C4-2B (cell line): ENCODE results near the gene CYP46A1.

ENCODE experiments used
- ZFX ChIP-seq: fragments of 450-650 bp; IDR thresholded peaks from 2 replicates; pipeline ENCODE4 v1.6.1; 2017
- TF ChIP-seq, protein P1 (sequence below): fragments of 450-650 bp; conservative IDR thresholded peaks from 2 replicates; pipeline ENCODE4 v1.5.1; 2017; ENCODE audit warnings: mild to moderate bottlenecking

GRCh38 chr14:99772371-99773283 is 88.5 kb downstream of the CYP46A1 start:
- TF ChIP-seq, protein P1, sequence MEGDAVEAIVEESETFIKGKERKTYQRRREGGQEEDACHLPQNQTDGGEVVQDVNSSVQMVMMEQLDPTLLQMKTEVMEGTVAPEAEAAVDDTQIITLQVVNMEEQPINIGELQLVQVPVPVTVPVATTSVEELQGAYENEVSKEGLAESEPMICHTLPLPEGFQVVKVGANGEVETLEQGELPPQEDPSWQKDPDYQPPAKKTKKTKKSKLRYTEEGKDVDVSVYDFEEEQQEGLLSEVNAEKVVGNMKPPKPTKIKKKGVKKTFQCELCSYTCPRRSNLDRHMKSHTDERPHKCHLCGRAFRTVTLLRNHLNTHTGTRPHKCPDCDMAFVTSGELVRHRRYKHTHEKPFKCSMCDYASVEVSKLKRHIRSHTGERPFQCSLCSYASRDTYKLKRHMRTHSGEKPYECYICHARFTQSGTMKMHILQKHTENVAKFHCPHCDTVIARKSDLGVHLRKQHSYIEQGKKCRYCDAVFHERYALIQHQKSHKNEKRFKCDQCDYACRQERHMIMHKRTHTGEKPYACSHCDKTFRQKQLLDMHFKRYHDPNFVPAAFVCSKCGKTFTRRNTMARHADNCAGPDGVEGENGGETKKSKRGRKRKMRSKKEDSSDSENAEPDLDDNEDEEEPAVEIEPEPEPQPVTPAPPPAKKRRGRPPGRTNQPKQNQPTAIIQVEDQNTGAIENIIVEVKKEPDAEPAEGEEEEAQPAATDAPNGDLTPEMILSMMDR, result no peak
- no peak for TF ChIP-seq ZFX
